Fibroblast of lung (primary cell): ENCODE results near the gene PIM3.

Experiments
- EZH2 ChIP-seq: IDR thresholded peaks from 2 replicates; pipeline ENCODE4 v1.5.1; 2012; ENCODE audit warnings: low read length, control low read depth, mild to moderate bottlenecking; ENCODE audit errors: missing control alignments
- TF ChIP-seq, protein P1 (sequence below), 2 donors: IDR thresholded peaks in 1 of 2; conservative IDR thresholded peaks in 1 of 2; 1 replicate in 1 of 2; 2 replicates in 1 of 2; pipeline ENCODE4 v1.5.1; 2011 to 2012; ENCODE audit warnings: low read length in 2 of 2, control low read depth in 1 of 2, inconsistent platforms in 1 of 2, low read depth in 1 of 2, mild to moderate bottlenecking in 1 of 2

DNA sequence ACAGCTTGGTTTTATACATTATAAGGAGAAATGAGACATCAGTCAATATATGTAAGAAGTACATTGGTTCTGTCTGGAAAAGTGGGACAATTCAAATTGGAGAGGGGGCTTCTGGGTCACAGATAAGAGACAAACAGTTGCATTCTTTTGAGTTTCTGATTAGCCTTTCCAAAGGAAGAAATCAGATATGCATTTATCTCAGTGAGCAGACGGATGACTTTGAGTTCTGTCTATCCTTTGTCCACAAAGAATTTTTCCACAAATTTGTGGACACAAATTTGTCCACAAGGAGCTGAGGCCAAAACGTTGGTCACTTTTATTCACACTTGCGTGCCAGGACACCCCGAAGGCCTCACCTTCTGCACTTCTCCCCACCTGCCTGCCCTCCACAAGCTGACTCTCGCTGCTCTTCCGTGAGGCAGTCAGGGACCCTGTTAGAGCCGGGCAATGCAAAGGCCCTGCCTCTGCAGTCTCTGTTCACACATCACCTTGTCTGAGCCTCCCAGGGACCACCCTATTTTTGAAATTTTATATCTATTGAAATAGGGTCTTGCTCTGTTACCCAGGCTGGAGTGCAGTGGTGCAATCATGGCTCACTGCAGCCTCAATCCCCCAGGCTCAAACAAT lies 31.4 kb downstream of the PIM3 start:
- no peak for TF ChIP-seq EZH2
- TF ChIP-seq, protein P1, sequence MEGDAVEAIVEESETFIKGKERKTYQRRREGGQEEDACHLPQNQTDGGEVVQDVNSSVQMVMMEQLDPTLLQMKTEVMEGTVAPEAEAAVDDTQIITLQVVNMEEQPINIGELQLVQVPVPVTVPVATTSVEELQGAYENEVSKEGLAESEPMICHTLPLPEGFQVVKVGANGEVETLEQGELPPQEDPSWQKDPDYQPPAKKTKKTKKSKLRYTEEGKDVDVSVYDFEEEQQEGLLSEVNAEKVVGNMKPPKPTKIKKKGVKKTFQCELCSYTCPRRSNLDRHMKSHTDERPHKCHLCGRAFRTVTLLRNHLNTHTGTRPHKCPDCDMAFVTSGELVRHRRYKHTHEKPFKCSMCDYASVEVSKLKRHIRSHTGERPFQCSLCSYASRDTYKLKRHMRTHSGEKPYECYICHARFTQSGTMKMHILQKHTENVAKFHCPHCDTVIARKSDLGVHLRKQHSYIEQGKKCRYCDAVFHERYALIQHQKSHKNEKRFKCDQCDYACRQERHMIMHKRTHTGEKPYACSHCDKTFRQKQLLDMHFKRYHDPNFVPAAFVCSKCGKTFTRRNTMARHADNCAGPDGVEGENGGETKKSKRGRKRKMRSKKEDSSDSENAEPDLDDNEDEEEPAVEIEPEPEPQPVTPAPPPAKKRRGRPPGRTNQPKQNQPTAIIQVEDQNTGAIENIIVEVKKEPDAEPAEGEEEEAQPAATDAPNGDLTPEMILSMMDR (conservative IDR thresholded peaks at IDR 0.05 in 1 of 2, IDR thresholded peaks at IDR 0.05 in 1 of 2; ENCODE audit: low read depth in 1 of 2, low read length in 2 of 2): no peak
